Measurements from ENCODE around the gene OR9G4.

DNA sequence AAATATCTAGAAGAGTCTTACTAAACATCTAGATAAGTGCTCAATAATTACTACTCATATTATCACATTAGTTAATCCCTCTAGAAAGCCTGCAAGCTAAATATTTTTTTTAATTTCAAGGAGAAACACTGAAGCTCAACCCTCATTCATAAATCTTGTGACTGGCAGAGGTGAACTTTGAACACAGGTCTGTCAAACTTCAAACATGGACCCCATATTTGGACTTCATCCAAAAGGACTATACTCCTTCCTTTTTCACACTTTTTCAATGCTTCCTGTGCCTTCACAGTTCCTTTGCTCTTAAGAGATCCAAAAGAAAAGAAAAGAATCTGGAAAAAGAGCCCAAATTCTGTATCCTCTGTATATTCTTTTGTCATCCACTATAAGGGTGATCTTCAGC is 28.3 kb upstream of the OR9G4 start:
- TF ChIP-seq POLR2A (IDR thresholded peaks at IDR 0.05; ENCODE audit: low read depth, low read length) (no peak), TAF1 (IDR thresholded peaks at IDR 0.05; ENCODE audit: borderline replicate concordance, low read depth, low read length) (no peak), POLR2AphosphoS5 (IDR thresholded peaks at IDR 0.05; ENCODE audit: low read depth, low read length) (no peak)

All from GM12892 (cell line).